ENCODE measurements around the gene NOVA2. TPM values are rescaled to one million over a fixed set of nuclear protein-coding genes. Genes with fewer than 3 reads are reported as not detected.
A peak's percentile ranks its signal among the peaks of the same experiment; 100 is the strongest.

The NOVA2 gene
- not detected in 2 replicates for total RNA-seq (2022)
- not detected for Bru-seq, nascent RNA
- BruChase-seq, experiment 1, labeled RNA remaining after a 6-hour chase = percentile 3 among the genes with signal in this experiment
- BruChase-seq, experiment 2, labeled RNA remaining after a 2-hour chase = not detected
- long read RNA-seq = 0 reads

GRCh38 chr19:45973553-45974338, at the start of gene NOVA2:
Gene NOVA2 (minus strand): TSS chr19:45973865. CDS start chr19:45973351, 514 bp downstream.
- peak; percentile 28 for DNase-seq (ENCODE audit: unreplicated experiment)
- H3K27ac Mint-ChIP-seq (ENCODE audit: low read depth, unreplicated experiment) = no peak within 1 kb of the TSS
- ChIA-PET POLR2A (no interaction called here), CTCF (interaction anchor here (0.7 kb wide), 1 partner anchor 43 kb away, joined by 3 read pairs; no protein-coding TSS in a partner anchor)
- H3K27me3 Mint-ChIP-seq (ENCODE audit: insufficient read depth, unreplicated experiment) = peaks cover 41% of the 10 kb centered on the region
- peaks cover 11% of the 10 kb centered on the region for H3K4me1 Mint-ChIP-seq (ENCODE audit: insufficient read depth, unreplicated experiment)
- no TSS peak for BruUV-seq (replicated peaks)
- H3K36me3 Mint-ChIP-seq (ENCODE audit: insufficient read depth, unreplicated experiment) = no peaks in the 10 kb centered on the region
- no peak for TF ChIP-seq CTCF (IDR thresholded peaks at IDR 0.05; ENCODE audit: unreplicated experiment)
- H3K4me3 Mint-ChIP-seq (ENCODE audit: unreplicated experiment) = no peak within 1 kb of the TSS
- intact Hi-C loops (cut with micrococcal nuclease) = no loop called here
- H3K9me3 Mint-ChIP-seq (ENCODE audit: unreplicated experiment) = no peaks in the 10 kb centered on the region

GRCh38 chr19:46023311-46023779, 49.7 kb upstream of the NOVA2 start:
- POLR2A ChIA-PET = interaction anchor here (0.6 kb wide), 2 partner anchors 9 to 196 kb away, joined by 3 to 4 read pairs; no protein-coding TSS in a partner anchor
- no peaks in the 10 kb centered on the region for H3K9me3 Mint-ChIP-seq (ENCODE audit: unreplicated experiment)
- H3K27me3 Mint-ChIP-seq (ENCODE audit: insufficient read depth, unreplicated experiment) = no peaks in the 10 kb centered on the region
- no peak for DNase-seq (ENCODE audit: unreplicated experiment)
- H3K4me3 Mint-ChIP-seq (ENCODE audit: unreplicated experiment) = no peak overlapping the region
- H3K4me1 Mint-ChIP-seq (ENCODE audit: insufficient read depth, unreplicated experiment) = peaks cover 11% of the 10 kb centered on the region
- intact Hi-C loops (cut with micrococcal nuclease) = no loop called here
- CTCF ChIA-PET = interaction anchor here (11.3 kb wide), 1 partner anchor 55 kb away, joined by 216 read pairs; no protein-coding TSS in a partner anchor
- no peak for TF ChIP-seq CTCF (IDR thresholded peaks at IDR 0.05; ENCODE audit: unreplicated experiment)
- H3K36me3 Mint-ChIP-seq (ENCODE audit: insufficient read depth, unreplicated experiment) = peaks cover 18% of the 10 kb centered on the region
- BruUV-seq (replicated peaks) = no TSS peak
- H3K27ac Mint-ChIP-seq (ENCODE audit: low read depth, unreplicated experiment) = no peak overlapping the region

GRCh38 chr19:46022431-46023310, 49.0 kb upstream of the NOVA2 start, which contains the start of gene PGLYRP1:
Gene PGLYRP1 (minus strand): TSS chr19:46023053. CDS start chr19:46023021, 32 bp downstream.
- no peak within 1 kb of the TSS for H3K4me3 Mint-ChIP-seq (ENCODE audit: unreplicated experiment)
- intact Hi-C loops (cut with micrococcal nuclease) = no loop called here
- TF ChIP-seq CTCF (IDR thresholded peaks at IDR 0.05; ENCODE audit: unreplicated experiment) = no peak
- DNase-seq (ENCODE audit: unreplicated experiment) = no peak
- no peak within 1 kb of the TSS for H3K27ac Mint-ChIP-seq (ENCODE audit: low read depth, unreplicated experiment)
- CTCF ChIA-PET = interaction anchor here (0.9 to 11.3 kb wide), 2 partner anchors 14 to 55 kb away, joined by 3 to 216 read pairs; no protein-coding TSS in a partner anchor
- H3K36me3 Mint-ChIP-seq (ENCODE audit: insufficient read depth, unreplicated experiment) = peaks cover 20% of the 10 kb centered on the region
- H3K27me3 Mint-ChIP-seq (ENCODE audit: insufficient read depth, unreplicated experiment) = no peaks in the 10 kb centered on the region
- no peaks in the 10 kb centered on the region for H3K9me3 Mint-ChIP-seq (ENCODE audit: unreplicated experiment)
- H3K4me1 Mint-ChIP-seq (ENCODE audit: insufficient read depth, unreplicated experiment) = peaks cover 11% of the 10 kb centered on the region
- no TSS peak for BruUV-seq (replicated peaks)
- POLR2A ChIA-PET = interaction anchor here (0.6 kb wide), 1 partner anchor 9 kb away, joined by 4 read pairs; no protein-coding TSS in a partner anchor

Data from MCF 10A (cell line).